Measurements from ENCODE around the gene ACVR1B.

- TF ChIP-seq PHF8 (IDR thresholded peaks at IDR 0.05; ENCODE audit: borderline replicate concordance, low read length) (no peak), ZC3H4 (CRISPR knock-in tag; IDR thresholded peaks at IDR 0.05; ENCODE audit: borderline replicate concordance) (no peak), ATF1 (CRISPR knock-in tag; IDR thresholded peaks at IDR 0.05) (no peak), ATF1 (tag; IDR thresholded peaks at IDR 0.05) (no peak), HMGXB4 (CRISPR knock-in tag; IDR thresholded peaks at IDR 0.05) (no peak), SREBF1 (IDR thresholded peaks at IDR 0.05; ENCODE audit: borderline replicate concordance, low read depth, low read length) (no peak), MTF1 (CRISPR knock-in tag; IDR thresholded peaks at IDR 0.05; ENCODE audit: borderline replicate concordance) (no peak), HNRNPL (IDR thresholded peaks at IDR 0.05; ENCODE audit: low read depth, low read length) (no peak), SETDB1 (IDR thresholded peaks at IDR 0.05; ENCODE audit: low read length) (no peak), POLR2AphosphoS5 (IDR thresholded peaks at IDR 0.05; ENCODE audit: control insufficient read depth, insufficient read depth, low read depth, low read length) (no peak), REST (IDR thresholded peaks at IDR 0.05; ENCODE audit: borderline replicate concordance) (no peak), REST (CRISPR knock-in tag; IDR thresholded peaks at IDR 0.05; ENCODE audit: low read depth) (no peak)
These were observed 45.6 kb downstream of the ACVR1B start for GRCh38 chr12:51997136-51997535.
